Stimulated activated CD4-positive, alpha-beta T cell treated with anti-CD3 and anti-CD28 coated beads, Interleukin-4, amount 100 ng/mL, for 4 hours (primary cell): ENCODE results near the gene LPIN3.
"Not testable (repeated sequence)": the region's sequence is repeated elsewhere in the genome, so short reads cannot be mapped to it uniquely, and the experiment has no call there.

Source experiments
- DNase-seq, 2 experiments: peaks; one replicate each; pipeline ENCODE4 v3.0.0-alpha.2; 2020

LPIN3 gene

GRCh38 chr20:41340327-41341055, at the start of gene LPIN3:
LPIN3 (plus strand) TSS chr20:41340821; CDS start chr20:41345804, 4,983 bp downstream.
- DNase-seq: peak; percentile 40 to 53

GRCh38 chr20:41293269-41294037, 47.2 kb upstream of the LPIN3 start:
- no peak for DNase-seq

GRCh38 chr20:41299899-41300298, 40.7 kb upstream of the LPIN3 start:
- DNase-seq: no peak

- no peak for DNase-seq
These were observed 40.2 kb upstream of the LPIN3 start for GRCh38 chr20:41300383-41300782.

- no peak for DNase-seq
These were observed 39.7 kb upstream of the LPIN3 start for GRCh38 chr20:41300886-41301285.

GRCh38 chr20:41304002-41304401, 36.6 kb upstream of the LPIN3 start:
- DNase-seq: no peak

- DNase-seq: no peak
These were observed 36.1 kb upstream of the LPIN3 start for GRCh38 chr20:41304424-41305079.

GRCh38 chr20:41306061-41306727, 34.4 kb upstream of the LPIN3 start:
- DNase-seq: no peak

GRCh38 chr20:41307021-41307420, 33.6 kb upstream of the LPIN3 start:
- no peak for DNase-seq

- DNase-seq: no peak
These were observed 32.3 kb upstream of the LPIN3 start for GRCh38 chr20:41308290-41308711.

- no peak for DNase-seq
These were observed 31.8 kb upstream of the LPIN3 start for GRCh38 chr20:41308726-41309413.

GRCh38 chr20:41309817-41310216, 30.8 kb upstream of the LPIN3 start:
- DNase-seq: no peak

- DNase-seq: not testable (repeated sequence)
These were observed 28.6 kb upstream of the LPIN3 start for GRCh38 chr20:41312009-41312408.

- no peak for DNase-seq
These were observed 26.2 kb upstream of the LPIN3 start for GRCh38 chr20:41314386-41314785.

- DNase-seq: no peak
These were observed 24.6 kb upstream of the LPIN3 start for GRCh38 chr20:41316051-41316450.

- peak; percentile 73 to 79 for DNase-seq
These were observed 23.7 kb upstream of the LPIN3 start for GRCh38 chr20:41316602-41317545.

GRCh38 chr20:41317546-41318270, 22.9 kb upstream of the LPIN3 start, which contains the start of gene ZHX3:
ZHX3 (minus strand) TSS chr20:41317731; CDS start chr20:41204916, 112,815 bp downstream.
- peak; percentile 95 to 97 for DNase-seq

GRCh38 chr20:41318271-41318649, 22.4 kb upstream of the LPIN3 start:
- DNase-seq: no peak

GRCh38 chr20:41320441-41320840, 20.2 kb upstream of the LPIN3 start:
- no peak for DNase-seq

GRCh38 chr20:41320976-41321375, 19.6 kb upstream of the LPIN3 start:
- DNase-seq: no peak
